Suprapubic skin (tissue), 4 donors: ENCODE results near the gene PIK3R5.

Source experiments
- POLR2A ChIP-seq, 2 donors: fragments of 450-650 bp; IDR thresholded peaks; one replicate each; pipeline ENCODE4 v1.6.1; 2017; ENCODE audit warnings: antibody characterized with exemption in 2 of 2, mild to moderate bottlenecking in 2 of 2, moderate library complexity in 2 of 2
- POLR2AphosphoS5 ChIP-seq, 3 donors: sonication (generic); formaldehyde crosslinking; IDR thresholded peaks; one replicate each; pipeline ENCODE4 v1.6.1; 2017; ENCODE audit warnings: antibody characterized with exemption in 3 of 3
- TF ChIP-seq, protein P1 (sequence below), 2 donors: fragments of 200-600 bp in 1 of 2; fragments of 450-650 bp in 1 of 2; sonication (generic) in 1 of 2; IDR thresholded peaks; one replicate each; pipeline ENCODE4 v1.5.1; 2016 to 2019; ENCODE audit warnings: antibody characterized with exemption in 2 of 2, mild to moderate bottlenecking in 1 of 2, moderate library complexity in 1 of 2

DNA sequence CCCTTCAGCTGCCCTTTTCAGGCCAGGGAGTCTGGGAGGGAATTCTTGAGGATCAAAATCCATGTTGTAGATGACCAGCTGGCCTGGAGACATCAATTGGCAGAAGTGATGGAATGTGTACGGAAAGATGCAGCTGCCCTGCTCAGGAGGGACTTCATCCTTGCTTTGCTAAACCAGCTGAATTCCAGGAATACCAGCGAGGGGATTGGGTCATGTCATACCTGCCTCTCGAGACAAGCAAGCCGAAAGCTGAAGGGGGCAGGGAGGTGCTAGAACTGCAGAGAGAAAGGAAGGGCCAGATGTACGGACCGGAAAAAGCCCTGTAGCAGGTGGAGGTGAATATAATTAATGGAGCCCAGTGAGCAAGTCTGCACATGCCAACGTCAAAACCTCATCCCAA is 30.2 kb upstream of the PIK3R5 start:
- TF ChIP-seq, protein P1, sequence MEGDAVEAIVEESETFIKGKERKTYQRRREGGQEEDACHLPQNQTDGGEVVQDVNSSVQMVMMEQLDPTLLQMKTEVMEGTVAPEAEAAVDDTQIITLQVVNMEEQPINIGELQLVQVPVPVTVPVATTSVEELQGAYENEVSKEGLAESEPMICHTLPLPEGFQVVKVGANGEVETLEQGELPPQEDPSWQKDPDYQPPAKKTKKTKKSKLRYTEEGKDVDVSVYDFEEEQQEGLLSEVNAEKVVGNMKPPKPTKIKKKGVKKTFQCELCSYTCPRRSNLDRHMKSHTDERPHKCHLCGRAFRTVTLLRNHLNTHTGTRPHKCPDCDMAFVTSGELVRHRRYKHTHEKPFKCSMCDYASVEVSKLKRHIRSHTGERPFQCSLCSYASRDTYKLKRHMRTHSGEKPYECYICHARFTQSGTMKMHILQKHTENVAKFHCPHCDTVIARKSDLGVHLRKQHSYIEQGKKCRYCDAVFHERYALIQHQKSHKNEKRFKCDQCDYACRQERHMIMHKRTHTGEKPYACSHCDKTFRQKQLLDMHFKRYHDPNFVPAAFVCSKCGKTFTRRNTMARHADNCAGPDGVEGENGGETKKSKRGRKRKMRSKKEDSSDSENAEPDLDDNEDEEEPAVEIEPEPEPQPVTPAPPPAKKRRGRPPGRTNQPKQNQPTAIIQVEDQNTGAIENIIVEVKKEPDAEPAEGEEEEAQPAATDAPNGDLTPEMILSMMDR (IDR thresholded peaks at IDR 0.05) = no peak
- TF ChIP-seq POLR2AphosphoS5 (IDR thresholded peaks at IDR 0.05) (no peak), POLR2A (IDR thresholded peaks at IDR 0.05) (no peak)
